ENCODE data around the gene AKR1C2.
"Not testable (repeated sequence)": the region's sequence is repeated elsewhere in the genome, so short reads cannot be mapped to it uniquely, and the experiment has no call there.

Gene AKR1C2

DNA sequence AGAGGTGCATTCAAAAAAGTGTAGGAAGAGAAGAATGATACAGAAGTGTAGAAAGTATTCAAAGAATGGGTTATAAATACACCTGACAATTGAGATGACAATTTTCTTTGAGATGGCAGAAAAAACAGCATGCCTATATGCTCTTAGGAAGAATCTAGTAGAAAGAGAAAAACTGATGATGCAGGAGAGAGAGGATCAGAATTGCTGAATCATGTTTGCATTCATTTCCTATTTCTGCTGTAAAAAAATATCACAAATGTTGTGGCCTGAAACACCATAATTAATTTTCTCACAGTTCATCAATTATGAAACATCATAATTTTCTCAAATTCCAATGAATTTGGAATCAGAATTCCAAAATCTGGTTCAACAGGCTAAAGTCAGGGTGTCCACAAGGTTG, 50.3 kb downstream of the AKR1C2 start:
- DNase-seq = no peak

DNA sequence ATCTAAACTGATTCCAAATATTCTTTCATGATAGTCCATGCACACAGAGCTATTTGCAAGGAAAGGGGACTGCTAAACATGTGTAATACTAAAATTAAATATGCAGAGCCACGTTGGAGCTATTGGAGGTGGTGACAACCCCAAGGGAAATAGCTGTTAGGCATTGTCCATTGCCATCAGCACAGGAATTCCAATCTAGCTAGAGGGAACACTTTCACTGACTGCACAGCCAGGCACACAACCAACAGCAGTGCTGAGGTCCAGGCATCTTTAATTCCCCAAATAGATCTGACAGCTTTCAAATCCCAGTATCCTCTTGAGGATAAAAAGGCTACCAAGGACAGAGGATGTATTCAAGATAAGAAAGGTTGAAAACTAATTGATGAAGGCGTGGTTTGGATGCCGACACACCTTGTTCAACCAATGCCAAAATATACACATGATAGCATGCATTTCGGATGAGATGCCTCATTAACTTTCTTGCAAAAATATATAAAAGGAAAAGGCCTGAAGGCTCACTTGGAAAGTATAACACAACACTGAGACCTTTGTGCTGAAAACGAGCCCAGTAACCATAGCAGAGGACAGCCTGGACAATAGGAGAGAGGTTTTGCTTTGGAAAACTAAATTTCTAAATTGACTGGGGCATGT, 52.0 kb downstream of the AKR1C2 start:
- DNase-seq = not testable (repeated sequence)

DNA sequence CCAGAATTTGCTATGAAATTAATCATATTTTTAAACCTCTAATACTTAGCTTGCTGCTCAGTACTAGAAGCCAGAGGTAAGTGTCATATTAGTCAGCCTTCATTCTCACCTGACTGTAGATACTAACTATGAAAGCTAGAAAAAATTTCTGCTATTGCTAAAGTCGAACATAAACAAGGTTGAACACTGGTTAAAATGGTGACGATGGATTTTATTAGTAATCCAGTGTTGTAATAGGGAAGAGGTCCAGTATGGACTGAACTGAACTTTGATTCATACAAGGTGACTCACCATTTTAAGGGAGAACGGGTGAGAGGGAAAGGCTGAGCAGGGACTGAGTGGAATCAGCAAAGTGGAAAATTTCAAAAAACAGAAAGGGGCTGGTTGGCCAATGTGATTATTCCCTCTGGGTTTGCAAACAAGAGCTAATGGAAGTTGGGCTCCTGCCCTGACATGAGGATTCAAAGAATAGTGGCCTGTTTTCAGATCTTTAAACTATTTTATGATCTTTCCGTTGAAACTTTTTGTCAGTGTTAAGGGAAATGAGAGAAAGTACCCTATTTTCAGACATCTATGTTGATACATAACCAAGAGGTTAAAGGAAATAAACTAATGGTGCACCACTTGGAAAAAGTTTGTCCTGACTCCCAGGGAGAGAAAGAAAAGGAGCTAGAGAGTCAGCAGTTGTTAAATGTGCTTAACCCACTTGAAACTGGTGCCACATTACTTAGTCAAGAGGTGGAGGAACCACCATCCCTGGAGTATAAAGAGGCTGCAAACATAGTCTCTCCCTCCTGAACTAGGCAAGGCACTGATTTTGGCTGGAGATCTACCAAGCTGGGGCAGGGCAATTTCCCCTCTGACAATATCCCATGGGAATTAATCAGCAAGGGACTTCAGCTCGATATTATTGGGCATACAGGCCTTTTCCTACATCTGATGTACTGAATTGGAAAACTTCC, 55.7 kb downstream of the AKR1C2 start:
- no peak for DNase-seq

DNA sequence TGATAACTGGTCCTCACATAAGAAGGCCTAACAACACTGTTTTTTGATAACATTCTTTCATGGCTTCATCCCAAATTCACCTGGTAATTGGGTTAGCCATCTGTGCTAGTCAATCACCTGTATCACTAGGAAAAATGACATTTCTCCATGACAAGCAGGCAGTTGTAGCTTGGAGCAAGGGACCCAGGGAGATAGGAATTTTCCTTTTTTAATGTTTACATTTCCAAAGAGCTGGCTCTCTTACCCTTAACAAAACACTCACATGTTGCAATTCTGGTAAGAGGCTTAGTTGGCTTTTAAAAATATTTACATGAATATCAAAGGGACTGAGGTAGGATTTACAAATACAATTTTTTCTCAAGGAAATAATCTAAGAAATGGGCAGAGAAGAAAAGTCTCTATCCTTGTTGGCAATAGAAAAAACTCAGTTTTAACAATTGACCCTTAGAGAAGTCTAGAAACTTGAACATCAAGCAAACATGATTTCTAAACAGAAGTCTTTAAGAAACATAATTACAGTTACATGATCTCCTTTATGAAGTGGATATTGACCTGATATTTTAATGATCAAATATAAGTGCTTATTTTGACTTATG, 56.5 kb downstream of the AKR1C2 start:
- no peak for DNase-seq

DNA sequence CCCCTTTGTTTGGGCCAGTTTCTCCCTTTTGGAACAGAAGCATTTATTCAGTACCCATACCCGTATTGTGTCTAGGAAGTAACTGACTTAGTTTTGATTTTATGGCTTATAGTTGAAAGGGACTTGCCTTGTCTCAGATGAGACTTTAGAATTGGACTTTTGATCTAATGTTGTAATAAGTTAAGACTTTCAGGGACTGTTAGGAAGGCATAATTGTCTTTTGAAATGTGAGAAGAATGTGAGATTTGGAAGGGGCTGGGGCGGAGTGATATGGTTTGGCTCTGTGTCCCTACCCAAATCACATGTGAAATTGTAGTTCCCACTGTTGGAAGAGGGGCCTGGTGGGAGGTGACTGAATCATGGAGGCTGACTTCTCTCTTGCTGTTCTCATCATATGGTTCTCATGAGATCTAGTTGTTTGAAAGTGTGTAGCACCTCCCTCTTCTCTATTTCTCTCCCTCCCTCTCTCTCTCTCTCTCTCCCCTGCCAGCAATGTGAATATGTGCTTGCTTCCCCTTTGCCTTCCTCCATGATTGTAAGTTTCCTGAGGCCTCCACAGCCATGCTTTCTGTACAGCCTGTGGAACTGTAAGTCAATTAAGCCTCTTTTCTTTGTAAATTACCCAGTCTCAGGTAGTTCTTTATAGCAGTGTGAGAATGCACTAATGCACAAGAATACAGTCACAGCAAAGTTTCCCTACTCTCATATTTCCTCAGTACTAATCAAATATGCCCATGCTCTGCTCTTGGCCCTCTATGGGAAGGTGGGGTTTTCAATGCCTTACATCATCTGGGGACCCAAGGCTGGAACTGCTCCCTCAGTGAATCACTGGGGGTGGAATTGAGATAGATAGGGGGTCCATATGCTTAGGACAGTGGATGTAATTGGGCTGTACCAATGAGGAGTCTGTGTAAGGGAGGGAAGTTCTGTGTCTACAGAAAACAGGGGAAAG, 57.6 kb downstream of the AKR1C2 start:
- DNase-seq = no peak

DNA sequence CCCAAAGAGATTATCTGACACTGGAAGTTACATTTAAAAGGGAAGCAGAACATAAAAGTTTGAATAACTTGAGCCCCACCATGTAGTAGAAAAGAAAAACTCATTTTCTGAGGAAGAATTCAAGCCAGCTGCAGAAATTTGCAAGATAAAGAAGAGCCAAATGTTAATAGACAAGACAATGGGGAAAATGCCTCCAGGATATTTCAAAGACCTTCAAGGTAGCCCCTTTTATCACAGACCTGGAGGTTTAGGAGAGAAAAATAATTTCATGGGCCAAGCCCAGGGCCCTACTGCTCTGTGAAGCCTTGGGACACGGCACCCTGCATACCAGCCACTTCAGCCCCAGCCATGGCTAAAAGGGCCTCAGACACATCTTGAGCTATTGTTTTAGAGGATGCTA, 58.8 kb downstream of the AKR1C2 start:
- DNase-seq = no peak

DNA sequence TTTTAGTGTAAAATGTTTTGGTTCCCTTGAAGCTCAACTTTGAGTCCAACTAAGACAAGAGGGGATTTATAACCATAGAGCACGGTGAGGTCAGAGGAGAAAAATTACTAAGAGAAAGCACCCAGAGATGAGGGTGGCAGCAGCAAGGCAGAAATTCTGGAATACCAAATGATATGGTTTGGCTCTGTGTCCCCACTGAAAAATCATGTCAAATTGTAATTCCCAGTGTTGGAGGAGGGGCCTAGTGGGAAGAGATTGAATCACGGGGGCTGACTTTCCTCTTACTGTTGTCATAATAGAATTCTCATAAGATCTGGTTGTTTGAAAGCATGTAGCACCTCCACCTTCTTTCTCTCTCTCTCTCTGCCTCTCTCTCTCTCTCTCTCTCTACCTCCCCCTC, 59.8 kb downstream of the AKR1C2 start:
- DNase-seq = no peak

DNA sequence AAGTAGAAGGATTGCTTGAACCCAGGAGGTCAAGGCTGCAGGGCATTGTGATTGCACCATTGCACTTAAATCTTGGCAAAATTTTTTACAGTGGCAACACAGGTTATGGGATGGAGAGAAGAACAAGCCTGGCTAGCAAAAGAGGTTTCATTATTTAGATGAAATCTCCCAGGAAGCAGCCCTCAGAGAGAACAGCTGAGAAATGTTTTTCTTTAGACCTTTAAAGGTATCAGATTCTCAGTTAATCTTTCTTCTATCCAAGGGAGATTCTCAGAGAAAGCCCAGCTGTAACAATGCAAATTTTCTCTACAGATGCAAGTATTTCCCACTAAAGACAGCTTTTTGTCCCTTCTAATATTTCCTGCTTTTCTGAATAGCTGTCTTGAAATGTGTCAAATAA, 60.2 kb downstream of the AKR1C2 start:
- not testable (repeated sequence) for DNase-seq

DNA sequence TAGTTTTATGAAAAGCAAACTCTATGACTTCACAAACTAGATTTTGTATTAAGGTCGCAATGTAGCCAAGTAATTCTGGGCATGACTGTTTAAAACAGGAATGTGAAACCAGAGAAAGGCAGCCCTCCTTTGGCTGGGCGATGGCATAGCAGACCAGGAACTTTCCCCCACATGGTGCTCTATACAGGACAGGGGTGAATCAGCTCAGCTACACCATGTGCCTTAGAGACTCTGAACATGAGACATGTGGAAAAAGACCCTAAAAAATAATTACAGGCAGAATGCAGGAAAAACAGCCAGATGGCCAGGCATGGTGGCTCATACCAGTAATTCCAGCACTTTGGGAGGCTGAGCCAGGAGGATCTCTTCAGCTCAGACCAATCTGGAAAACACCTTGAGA, 60.7 kb downstream of the AKR1C2 start:
- not testable (repeated sequence) for DNase-seq

DNA sequence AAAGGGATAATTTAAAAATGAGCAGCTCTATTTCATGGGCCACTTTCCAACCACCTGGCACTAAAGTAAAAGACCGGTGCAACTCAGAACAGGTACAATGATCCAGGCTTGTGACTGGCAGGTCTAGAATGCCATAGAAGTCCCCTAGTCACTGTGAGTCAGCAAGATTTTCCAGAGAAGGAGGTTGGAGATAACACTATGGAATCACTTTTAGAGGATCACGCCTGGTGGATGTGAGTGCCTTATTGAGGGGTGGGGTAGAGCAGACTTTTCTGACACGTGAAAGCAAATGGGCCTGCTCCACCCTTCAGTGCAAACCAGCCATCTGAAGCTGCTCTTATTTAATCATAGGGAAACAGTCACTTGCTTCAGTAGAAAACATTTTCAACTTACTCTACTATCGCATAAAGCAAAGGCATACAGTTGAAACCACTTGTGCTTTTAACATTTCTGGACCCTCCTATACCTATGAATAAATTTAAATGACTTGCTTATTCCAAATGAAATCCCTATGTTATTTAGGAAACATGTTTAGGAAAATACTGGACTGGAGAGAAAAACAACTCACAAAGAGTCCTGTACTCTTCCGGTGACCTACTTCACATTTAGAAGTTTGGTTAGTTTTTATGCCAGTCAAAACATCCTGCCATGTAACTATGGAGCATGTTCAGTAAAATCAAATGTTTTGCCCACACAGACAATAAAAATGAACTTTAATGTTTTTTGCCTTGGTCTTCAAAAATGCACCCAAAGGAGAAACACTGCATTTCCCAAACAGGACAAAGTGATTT, 61.9 kb downstream of the AKR1C2 start:
- no peak for DNase-seq

DNA sequence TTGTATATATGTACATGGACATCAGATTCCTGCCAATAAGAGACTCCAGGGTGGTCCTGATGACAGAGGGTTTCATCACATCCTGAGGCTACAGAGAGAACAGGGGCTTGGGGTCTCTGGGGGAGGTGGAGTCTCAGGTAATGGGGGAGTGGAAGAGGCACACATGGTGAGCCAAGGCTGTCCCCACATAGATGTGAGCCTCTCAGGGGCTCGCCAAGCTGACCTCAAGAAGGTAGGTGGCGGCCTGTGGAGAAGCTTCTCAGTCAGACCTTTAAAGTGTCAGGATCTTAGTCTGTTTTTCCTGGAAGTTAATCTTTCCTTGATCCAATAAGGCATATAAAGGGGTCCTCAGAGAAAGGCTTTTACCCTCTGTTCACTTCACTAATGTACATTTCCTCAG, 62.7 kb downstream of the AKR1C2 start:
- DNase-seq = not testable (repeated sequence)

DNA sequence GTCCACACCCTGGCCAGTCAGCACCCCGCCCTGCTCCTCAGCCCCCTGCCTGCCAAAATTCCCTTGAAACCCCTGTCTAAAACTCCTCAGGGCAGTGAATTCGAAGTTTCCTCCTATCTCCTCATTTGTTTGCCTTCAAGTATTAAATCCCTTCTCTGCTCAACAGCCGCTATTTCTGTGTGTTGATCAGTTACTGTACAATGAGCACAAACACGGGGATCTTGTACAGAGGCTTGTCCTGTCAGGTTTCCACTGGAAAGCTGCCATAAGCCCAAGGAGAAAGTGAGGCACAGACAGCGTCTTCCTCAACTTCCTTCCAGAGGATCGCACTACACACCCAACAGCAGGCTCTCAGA, 63.6 kb downstream of the AKR1C2 start:
- not testable (repeated sequence) for DNase-seq

DNA sequence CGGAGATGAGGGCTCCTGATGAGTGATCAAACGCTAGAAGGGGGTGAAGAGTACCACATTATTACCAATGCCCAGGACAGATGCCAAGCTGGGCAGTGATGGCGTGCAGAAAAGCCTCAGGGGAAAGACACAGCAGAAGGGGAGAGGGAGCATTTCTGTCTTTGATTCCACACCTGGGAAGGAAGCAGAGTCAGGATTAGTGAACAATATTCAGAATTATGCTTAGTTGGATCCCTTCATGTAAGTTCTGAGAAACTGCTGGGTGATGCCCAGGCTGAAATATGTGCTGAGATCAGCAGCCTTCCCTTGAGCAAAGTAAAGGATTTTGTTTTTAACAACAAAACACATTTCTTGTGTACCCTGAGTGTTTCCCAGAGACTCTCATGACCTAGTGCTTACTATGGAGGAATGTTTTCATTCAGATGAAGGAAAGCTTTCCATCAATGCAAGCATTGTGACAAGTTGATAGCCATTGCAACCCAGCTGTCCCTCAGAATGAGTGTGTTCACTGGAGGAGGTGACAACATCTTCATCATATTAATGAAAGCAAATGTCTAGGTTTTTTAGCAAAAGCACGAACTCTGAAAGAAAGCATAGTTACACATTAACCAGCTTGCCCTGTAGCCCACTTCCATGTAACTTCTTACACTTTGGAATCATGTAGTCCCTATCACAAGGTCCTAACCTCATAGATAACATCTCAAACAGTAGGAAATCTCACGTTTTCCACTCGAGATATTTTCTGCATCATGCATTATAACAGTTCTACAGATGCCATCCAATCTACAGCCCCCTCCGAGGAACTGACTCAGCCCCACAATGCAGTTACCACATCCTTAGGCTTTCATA, 64.2 kb downstream of the AKR1C2 start:
- no peak for DNase-seq

Measured in activated naive CD4-positive, alpha-beta T cell (primary cell).